ENCODE results near the gene PPIL6.

DNA sequence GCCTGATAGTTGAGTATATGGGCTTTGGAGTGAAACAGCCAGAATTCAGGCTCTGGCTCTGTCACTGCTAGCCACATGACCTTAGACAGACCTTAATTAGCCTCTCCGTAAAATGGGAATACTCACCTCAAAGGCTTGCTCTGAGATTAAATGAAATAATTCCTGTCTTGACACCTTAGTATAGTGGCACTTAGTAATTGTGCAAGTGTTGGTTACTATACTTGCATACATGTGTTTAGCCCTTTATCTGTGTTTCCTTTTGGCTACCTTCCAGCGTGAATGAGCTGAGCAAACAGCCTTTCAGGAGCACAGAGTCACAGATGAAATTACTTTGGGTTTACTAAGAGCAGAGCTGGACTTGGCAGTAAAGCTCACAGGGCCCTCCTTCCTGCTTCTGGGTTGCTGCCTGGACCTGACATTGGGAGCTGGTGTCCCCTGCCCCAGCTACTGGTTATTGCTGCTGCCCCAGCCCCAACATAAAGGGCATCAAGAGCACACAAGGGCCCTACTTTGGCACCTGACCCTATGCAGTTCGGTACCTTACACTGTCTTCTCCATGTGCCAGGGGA is 90.9 kb downstream of the PPIL6 start:
- TF ChIP-seq, protein P1, sequence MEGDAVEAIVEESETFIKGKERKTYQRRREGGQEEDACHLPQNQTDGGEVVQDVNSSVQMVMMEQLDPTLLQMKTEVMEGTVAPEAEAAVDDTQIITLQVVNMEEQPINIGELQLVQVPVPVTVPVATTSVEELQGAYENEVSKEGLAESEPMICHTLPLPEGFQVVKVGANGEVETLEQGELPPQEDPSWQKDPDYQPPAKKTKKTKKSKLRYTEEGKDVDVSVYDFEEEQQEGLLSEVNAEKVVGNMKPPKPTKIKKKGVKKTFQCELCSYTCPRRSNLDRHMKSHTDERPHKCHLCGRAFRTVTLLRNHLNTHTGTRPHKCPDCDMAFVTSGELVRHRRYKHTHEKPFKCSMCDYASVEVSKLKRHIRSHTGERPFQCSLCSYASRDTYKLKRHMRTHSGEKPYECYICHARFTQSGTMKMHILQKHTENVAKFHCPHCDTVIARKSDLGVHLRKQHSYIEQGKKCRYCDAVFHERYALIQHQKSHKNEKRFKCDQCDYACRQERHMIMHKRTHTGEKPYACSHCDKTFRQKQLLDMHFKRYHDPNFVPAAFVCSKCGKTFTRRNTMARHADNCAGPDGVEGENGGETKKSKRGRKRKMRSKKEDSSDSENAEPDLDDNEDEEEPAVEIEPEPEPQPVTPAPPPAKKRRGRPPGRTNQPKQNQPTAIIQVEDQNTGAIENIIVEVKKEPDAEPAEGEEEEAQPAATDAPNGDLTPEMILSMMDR (conservative IDR thresholded peaks at IDR 0.05; ENCODE audit: low read depth, low read length) = no peak
- TF ChIP-seq EZH2 (IDR thresholded peaks at IDR 0.05; ENCODE audit: low read length, unreplicated experiment) = no peak
- TF ChIP-seq EZH2phosphoT487 (IDR thresholded peaks at IDR 0.05; ENCODE audit: borderline replicate concordance, low read length) = no peak
